HepG2 (cell line): Measurements from ENCODE around the gene FXYD6. TPM values are rescaled to one million over a fixed set of nuclear protein-coding genes. Genes with fewer than 3 reads are reported as not detected.

Experiments used
- ATAC-seq: fragments of 200-7000 bp; cut with Tn5 transposase; 3 replicates; pipeline ENCODE4 v1.9.1; 2020; ENCODE audit warnings: mild to moderate bottlenecking, moderate library complexity
- BruUV-seq: library from RNA; stranded (reverse); fragments of 400-500 nt; replicated peaks from 2 replicates; lab custom pipeline; 2021; lab: Mats Ljungman, UMichigan
- CTCF ChIA-PET: fragments of 300-600 bp; formaldehyde crosslinking; extraction: SDS; loops from one replicate; lab custom pipeline; 2021; ENCODE audit warnings: low total read pairs, inconsistent platforms, low intra/inter-chr PET ratio; lab: Yijun Ruan, JAX
- POLR2A ChIA-PET: fragments of 350-600 bp; sonication (Branson Sonifier 250); formaldehyde crosslinking; loops from one replicate; lab custom pipeline; 2020; ENCODE audit warnings: antibody characterized with exemption, inconsistent platforms; lab: Yijun Ruan, JAX
- DNase-seq: peaks from one replicate; pipeline ENCODE4 v3.0.0-alpha.2; 2015; ENCODE audit warnings: low spot score
- FAIRE-seq: peaks from 3 replicates; lab custom pipeline; 2011; peaks lifted over from hg19 to GRCh38; lab: Jason Lieb, UNC
- H2AFZ ChIP-seq: one replicate; pipeline ENCODE4 v1.6.1; 2011; ENCODE audit warnings: low read length, inconsistent platforms
- H3K27ac ChIP-seq: fragments of 300-600 bp; 3 replicates; pipeline ENCODE4 v1.8.0; 2011; ENCODE audit warnings: mixed run types, mild to moderate bottlenecking, mixed read lengths, low read length, inconsistent platforms; ENCODE audit not compliant: insufficient read depth; ENCODE audit errors: extremely low read length
- H3K27me3 ChIP-seq, 2 experiments: fragments of 200-600 bp in 1 of 2; 2 replicates in 1 of 2; 3 replicates in 1 of 2; pipeline versions ENCODE4 v1.6.0 to v1.8.0; 2011; ENCODE audit warnings: low read length in 2 of 2, mild to moderate bottlenecking in 2 of 2, moderate library complexity in 2 of 2, inconsistent platforms in 1 of 2; ENCODE audit not compliant: insufficient read depth in 2 of 2, control insufficient read depth in 1 of 2
- H3K36me3 ChIP-seq, 2 experiments: fragments of 200-600 bp in 1 of 2; replicated peaks in 1 of 2; 2 replicates in 1 of 2; 3 replicates in 1 of 2; pipeline versions ENCODE4 v1.5.1 to v1.8.0; 2011; ENCODE audit warnings: low read length in 2 of 2, inconsistent platforms in 1 of 2; ENCODE audit not compliant: insufficient read depth in 2 of 2, control insufficient read depth in 1 of 2
- H3K4me1 ChIP-seq: 2 replicates; pipeline ENCODE4 v1.5.1; 2012; ENCODE audit warnings: low read length, inconsistent platforms; ENCODE audit not compliant: insufficient read depth
- H3K4me2 ChIP-seq: 2 replicates; pipeline ENCODE4 v1.6.0; 2011; ENCODE audit warnings: low read depth, low read length, inconsistent platforms
- H3K4me3 ChIP-seq, 3 experiments: fragments of 200-600 bp in 1 of 3; sonication (generic), shearing (Covaris generic) in 1 of 3; replicated peaks in 1 of 3; 2 replicates each; pipeline ENCODE4 v1.5.1; 2011 to 2016; ENCODE audit warnings: low read length in 3 of 3, inconsistent platforms in 2 of 3, low read depth in 2 of 3, mild to moderate bottlenecking in 2 of 3, control low read depth in 1 of 3, mixed read lengths in 1 of 3; ENCODE audit not compliant: insufficient read depth in 1 of 3
- H3K79me2 ChIP-seq: one replicate; pipeline ENCODE4 v1.6.1; 2011; ENCODE audit warnings: low read length, inconsistent platforms; ENCODE audit not compliant: insufficient read depth
- H3K9ac ChIP-seq: 2 replicates; pipeline ENCODE4 v1.6.0; 2011; ENCODE audit warnings: mild to moderate bottlenecking, low read depth, low read length, inconsistent platforms; ENCODE audit not compliant: insufficient read depth
- H3K9me3 ChIP-seq: 2 replicates; pipeline ENCODE4 v1.5.1; 2012; ENCODE audit warnings: mild to moderate bottlenecking, low read length
- H4K20me1 ChIP-seq: 2 replicates; pipeline ENCODE4 v1.6.0; 2011; ENCODE audit warnings: inconsistent platforms, mild to moderate bottlenecking, low read length, moderate library complexity; ENCODE audit not compliant: insufficient read depth
- EZH2 ChIP-seq: conservative IDR thresholded peaks from 2 replicates; pipeline ENCODE4 v1.6.1; 2012; ENCODE audit warnings: mild to moderate bottlenecking, low read depth, low read length, moderate library complexity
- FOSL1 ChIP-seq: sonication (generic); formaldehyde crosslinking; IDR thresholded peaks from 2 replicates; pipeline ENCODE4 v1.9.0; 2021; ENCODE audit warnings: missing genetic modification reagents, borderline replicate concordance
- GFI1 ChIP-seq: sonication (generic); formaldehyde crosslinking; IDR thresholded peaks from 2 replicates; pipeline ENCODE4 v1.5.0; 2020; ENCODE audit warnings: missing genetic modification reagents, mild to moderate bottlenecking, borderline replicate concordance
- NCOA1 ChIP-seq: sonication (generic); formaldehyde crosslinking; IDR thresholded peaks from 2 replicates; pipeline ENCODE4 v1.9.0; 2021; ENCODE audit warnings: missing genetic modification reagents
- SNAPC4 ChIP-seq: sonication (generic); formaldehyde crosslinking; IDR thresholded peaks from 2 replicates; pipeline ENCODE4 v1.4.0; 2020; ENCODE audit warnings: mild to moderate bottlenecking, missing genetic modification reagents
- ZNF432 ChIP-seq: sonication (generic); formaldehyde crosslinking; IDR thresholded peaks from 2 replicates; pipeline ENCODE4 v1.5.0; 2020; ENCODE audit warnings: missing genetic modification reagents, mild to moderate bottlenecking, borderline replicate concordance
- WGBS: methylation state at CpG from one replicate; pipeline ENCODE4 v1.1.6; 2017; ENCODE audit warnings: low lambda C conversion rate; 5-methylcytosine and 5-hydroxymethylcytosine counted together
- in situ Hi-C: cut with HindIII; loops from 2 replicates; pipeline ENCODE4 v1.10.0; 2017; ENCODE audit warnings: low pct_unique_long_range_greater_than_20kb; ENCODE audit not compliant: extremely low pct_ligation_motif_present
- intact Hi-C: fragments of 100-400 bp; cut with micrococcal nuclease; formaldehyde crosslinking; loops from one replicate; pipeline ENCODE4 v1.10.0; 2022; ENCODE audit not compliant: unreplicated experiment
- polyA plus RNA-seq, 8 experiments: library from polyadenylated mRNA; depleted of rRNA in 3 of 8; stranded (reverse) in 7 of 8; unstranded in 1 of 8; fragments of >200 nt; fragmentation: Illumina TruSeq in 4 of 8; extraction: Trizol in 4 of 8; gene quantifications; 2 replicates each; pipeline versions ENCODE4 v1.2.1 to v1.2.3, GENCODE V29; 2011 to 2016; ENCODE audit warnings: low read depth in 4 of 8, missing spikeins in 1 of 8, mixed read lengths in 1 of 8; ENCODE audit not compliant: insufficient read depth in 1 of 8
- total RNA-seq, 5 experiments: library from RNA; depleted of rRNA; stranded (reverse); fragments of >200 nt; fragmentation: Illumina TruSeq; extraction: Trizol; gene quantifications; 2 replicates each; pipeline ENCODE4 v1.2.3, GENCODE V29; 2016; ENCODE audit warnings: low read depth in 1 of 5

FXYD6 gene
- total and polyA plus RNA-seq, 2 of the 13 experiments (the other 11 are each of a cell fraction or from before 2014, with no cell fraction given), result not detected

DNA sequence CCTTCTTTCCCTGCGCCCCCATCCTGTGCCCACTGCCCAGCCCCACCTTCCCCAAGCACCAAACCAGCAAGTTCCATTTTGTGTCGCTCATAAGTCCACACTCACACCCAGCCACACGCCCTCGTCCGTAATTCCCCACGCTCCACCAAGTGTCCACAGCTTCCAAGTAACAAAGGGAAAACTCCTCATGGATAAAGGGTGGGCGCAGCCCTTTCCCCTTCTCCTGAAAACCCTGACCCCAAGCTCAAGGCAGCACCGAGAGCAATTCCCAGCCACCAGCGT is 458 bp downstream of the FXYD6 start:
- in situ Hi-C loops (no loop called here), intact Hi-C loops (no loop called here)
- ChIA-PET CTCF (no interaction called here), POLR2A (no interaction called here)
- Histone ChIP-seq H3K4me1 (no peaks in the 10 kb centered on the region), H2AFZ (no peak overlapping the region), H3K9ac (no peak overlapping the region), H4K20me1 (no peaks in the 10 kb centered on the region), H3K27me3 (peaks cover 9 to 98% of the 10 kb centered on the region in 2 experiments), H3K36me3 (no peaks in the 10 kb centered on the region), H3K79me2 (no peaks in the 10 kb centered on the region), H3K4me3 (no peak overlapping the region), H3K9me3 (no peaks in the 10 kb centered on the region), H3K4me2 (no peak overlapping the region), H3K27ac (no peak overlapping the region)
- BruUV-seq, result no TSS peak
- WGBS, result 0% methylated on average over 7 of the region's 9 CpGs
- ATAC-seq (no peak), DNase-seq (no peak), FAIRE-seq (no peak)
- TF ChIP-seq FOSL1 (CRISPR knock-in tag), result no peak
- TF ChIP-seq EZH2, result 0 out of 2 replicates have a peak, but pooled peaks have one; percentile 7

- intact Hi-C loops (no loop called here), in situ Hi-C loops (no loop called here)
- ATAC-seq (no peak), FAIRE-seq (no peak), DNase-seq (no peak)
- peaks cover 9 to 98% of the 10 kb centered on the region in 2 experiments for H3K27me3 ChIP-seq
- H3K4me3 ChIP-seq, result no peak overlapping the region
- H2AFZ ChIP-seq, result no peak overlapping the region
- H3K9me3 ChIP-seq, result no peaks in the 10 kb centered on the region
- ChIA-PET POLR2A (no interaction called here), CTCF (no interaction called here)
- no peak overlapping the region for H3K27ac ChIP-seq
- no peaks in the 10 kb centered on the region for H3K79me2 ChIP-seq
- no peaks in the 10 kb centered on the region for H4K20me1 ChIP-seq
- WGBS, result 11% methylated on average over 11 of the region's 20 CpGs
- H3K9ac ChIP-seq, result no peak overlapping the region
- TF ChIP-seq NCOA1 (CRISPR knock-in tag) (no peak), GFI1 (no peak), ZNF432 (CRISPR knock-in tag) (no peak), SNAPC4 (CRISPR knock-in tag) (no peak)
- no peaks in the 10 kb centered on the region for H3K4me1 ChIP-seq
- H3K36me3 ChIP-seq, result no peaks in the 10 kb centered on the region
- H3K4me2 ChIP-seq, result no peak overlapping the region
- BruUV-seq, result no TSS peak
Observed at GRCh38 chr11:117875382-117876058, 938 bp downstream of the FXYD6 start.
